Suppressor macrophage treated with lipopolysaccharide for 4 hours (primary cell): ENCODE measurements around the gene ADCY2.
"Not testable (repeated sequence)": the region's sequence is repeated elsewhere in the genome, so short reads cannot be mapped to it uniquely, and the experiment has no call there.

Source experiments
- DNase-seq: peaks from one replicate; pipeline ENCODE4 v3.0.0-alpha.2; 2020

Gene ADCY2

GRCh38 chr5:7396713-7397454 lies 946 bp downstream of the ADCY2 start:
- no peak for DNase-seq

DNA sequence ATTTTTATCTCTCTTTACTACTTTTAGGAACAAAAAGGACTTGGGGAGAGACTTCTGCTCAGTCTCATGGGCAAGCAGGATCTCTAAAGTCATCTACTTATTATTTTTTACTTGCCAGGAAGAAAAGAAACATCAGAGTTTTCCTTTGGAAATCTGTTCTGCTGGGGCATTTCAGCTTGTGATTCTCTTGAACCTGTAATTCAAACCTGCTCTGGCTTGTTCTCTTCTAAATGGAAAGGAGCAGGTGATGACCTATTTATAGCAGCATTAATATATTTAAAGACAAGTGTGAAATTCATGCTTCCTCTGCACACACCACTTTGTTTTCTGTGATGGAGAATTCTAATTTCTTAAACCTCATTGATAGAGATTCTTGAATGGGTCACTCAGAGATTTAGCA lies 2.0 kb downstream of the ADCY2 start:
- DNase-seq = no peak

- no peak for DNase-seq
Measured at GRCh38 chr5:7398596-7399280, 2.8 kb downstream of the ADCY2 start.

DNA sequence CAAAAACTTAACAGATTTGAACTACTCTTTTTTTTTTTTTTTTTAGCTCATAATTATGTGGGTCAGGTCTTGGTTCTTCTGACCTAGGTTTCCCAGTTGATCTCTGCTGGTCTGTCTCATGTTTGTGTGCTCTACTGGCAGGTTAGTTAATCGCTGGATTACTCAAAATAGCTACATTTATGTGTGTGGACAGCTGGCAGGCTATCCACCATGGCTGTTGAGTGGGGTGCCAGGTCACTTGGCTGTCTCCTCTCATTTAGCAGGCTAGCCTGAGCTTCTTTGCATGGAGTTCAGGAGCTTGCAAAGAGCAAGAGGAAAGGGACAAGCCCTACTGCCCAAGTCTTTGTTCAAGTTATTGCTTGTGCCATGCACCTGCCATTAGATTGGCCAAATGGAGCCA lies 9.3 kb downstream of the ADCY2 start:
- no peak for DNase-seq

GRCh38 chr5:7410936-7411511 lies 15.1 kb downstream of the ADCY2 start:
- DNase-seq = no peak

DNA sequence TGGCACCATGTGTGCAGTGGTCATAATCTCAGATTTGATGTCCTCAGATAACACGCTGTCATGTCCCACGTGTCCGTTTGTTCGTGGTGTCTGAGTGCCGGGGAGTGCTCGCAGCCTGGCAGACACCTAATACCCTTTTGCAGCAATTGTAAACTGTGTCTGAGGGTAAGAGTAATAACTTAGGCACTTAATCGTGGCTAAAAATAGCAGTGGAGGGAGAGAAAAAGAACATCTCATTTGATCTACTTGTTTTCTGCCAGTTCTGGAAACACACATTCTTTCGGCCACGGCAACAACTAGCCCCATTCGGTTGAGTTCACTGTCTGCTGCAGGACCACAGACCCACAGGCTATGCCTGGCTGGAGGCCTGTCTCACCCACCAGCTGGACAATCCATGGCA lies 16.5 kb downstream of the ADCY2 start:
- DNase-seq = no peak

DNA sequence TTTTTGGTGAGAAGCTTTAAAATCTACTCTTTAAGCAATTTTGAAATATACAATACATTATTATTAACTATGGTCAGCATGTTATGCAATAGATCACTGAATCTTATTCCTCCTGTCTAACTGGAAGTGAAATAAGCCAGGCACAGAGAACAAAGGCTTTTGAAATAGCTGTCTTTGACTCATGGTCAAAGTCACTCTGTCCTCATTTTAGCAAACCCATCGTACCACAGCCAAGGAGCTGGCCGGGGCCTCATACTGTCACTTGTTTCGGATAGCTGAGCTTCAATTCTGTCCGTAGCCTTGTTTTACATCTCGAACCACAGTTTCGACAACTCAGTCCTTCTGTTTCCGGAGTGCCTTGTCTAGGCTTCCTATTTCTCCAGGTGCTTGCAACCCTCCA lies 19.2 kb downstream of the ADCY2 start:
- peak; percentile 8 for DNase-seq

- no peak for DNase-seq
Measured at GRCh38 chr5:7415587-7416535, 19.9 kb downstream of the ADCY2 start.

DNA sequence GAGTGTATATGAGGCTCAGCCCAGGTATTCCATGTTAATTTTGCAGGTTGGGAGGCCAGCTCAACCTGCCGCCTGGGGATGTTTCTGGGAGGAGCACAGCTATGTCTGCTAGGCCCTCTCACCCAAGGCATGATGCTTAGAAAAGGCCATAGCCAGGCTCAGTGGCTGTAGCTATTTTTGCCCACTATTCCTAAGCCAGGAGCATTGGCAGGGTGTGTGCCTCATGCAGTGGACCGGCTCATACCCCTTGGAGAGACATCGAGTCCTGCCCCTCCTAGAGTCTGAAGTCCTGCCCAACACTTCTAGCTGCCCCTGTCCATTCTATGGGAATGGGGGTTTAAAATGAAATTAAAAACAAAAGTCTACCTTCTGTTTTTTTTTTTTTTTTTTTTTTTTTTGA lies 22.3 kb downstream of the ADCY2 start:
- no peak for DNase-seq

GRCh38 chr5:7419367-7419766 lies 23.4 kb downstream of the ADCY2 start:
- DNase-seq = no peak

GRCh38 chr5:7419846-7420245 lies 23.9 kb downstream of the ADCY2 start:
- DNase-seq = no peak

GRCh38 chr5:7420510-7421280 lies 24.8 kb downstream of the ADCY2 start:
- no peak for DNase-seq

- DNase-seq = no peak
Measured at GRCh38 chr5:7422316-7423106, 26.6 kb downstream of the ADCY2 start.

GRCh38 chr5:7423231-7423630 lies 27.3 kb downstream of the ADCY2 start:
- DNase-seq = not testable (repeated sequence)

DNA sequence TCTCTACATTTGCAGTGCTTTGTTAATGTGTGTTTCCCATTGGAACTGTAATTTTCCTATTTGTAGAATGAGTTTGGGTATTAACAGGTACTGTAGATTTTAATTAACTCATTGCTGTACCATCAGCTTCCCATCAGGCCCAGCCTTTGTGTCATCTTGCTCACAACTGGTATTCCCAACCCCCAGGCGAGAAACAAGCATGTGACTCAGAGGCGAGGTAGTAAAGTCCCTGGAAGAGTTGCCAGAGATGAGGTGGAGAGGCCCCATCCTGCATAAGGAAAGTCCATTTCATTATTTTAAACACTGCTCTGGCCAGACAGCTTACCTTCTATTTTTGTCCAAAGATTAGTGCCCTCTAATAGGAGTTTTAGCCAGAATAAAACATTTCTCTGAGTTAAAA lies 29.9 kb downstream of the ADCY2 start:
- DNase-seq = no peak

- no peak for DNase-seq
Measured at GRCh38 chr5:7426284-7426683, 30.3 kb downstream of the ADCY2 start.

- DNase-seq = no peak
Measured at GRCh38 chr5:7434914-7435313, 39.0 kb downstream of the ADCY2 start.

GRCh38 chr5:7435503-7435902 lies 39.6 kb downstream of the ADCY2 start:
- no peak for DNase-seq

DNA sequence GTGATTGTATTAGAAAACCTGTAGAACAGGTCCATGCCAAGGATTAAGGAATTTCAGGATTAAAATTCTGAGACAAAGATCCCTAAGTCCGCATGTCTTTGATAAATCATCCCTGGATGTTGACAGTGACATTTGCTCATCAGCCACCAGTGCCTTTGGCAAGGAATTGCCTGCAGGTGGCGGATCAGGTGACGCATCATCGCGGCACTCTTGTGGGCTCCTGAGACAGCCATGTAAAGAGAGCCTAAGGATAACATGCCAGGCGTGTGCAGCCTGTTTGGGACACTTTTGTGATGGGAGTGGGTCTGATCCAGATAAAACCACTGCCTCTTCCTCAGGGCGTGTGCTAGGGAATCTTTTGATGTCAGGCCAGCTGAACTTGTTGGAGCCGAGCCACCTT lies 40.6 kb downstream of the ADCY2 start:
- DNase-seq = no peak

DNA sequence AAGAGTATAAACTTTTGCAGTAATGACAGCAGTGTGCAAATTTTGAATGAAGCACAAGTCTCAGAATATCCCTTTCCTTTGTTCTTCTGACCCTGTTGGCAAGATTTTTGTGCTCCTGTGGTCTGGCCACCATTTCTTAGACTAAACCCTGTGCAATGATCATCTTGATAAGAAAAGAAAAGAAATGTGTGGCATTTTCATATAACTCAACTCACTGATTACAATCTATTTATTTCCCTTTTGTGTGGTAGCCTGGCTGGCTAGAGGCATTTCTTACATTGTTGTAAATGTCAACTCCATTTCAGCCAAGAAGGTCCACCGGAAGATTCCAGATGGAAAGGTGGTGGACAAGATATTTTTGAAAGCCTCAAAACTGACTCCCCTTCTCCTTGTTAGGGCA lies 41.9 kb downstream of the ADCY2 start:
- no peak for DNase-seq

DNA sequence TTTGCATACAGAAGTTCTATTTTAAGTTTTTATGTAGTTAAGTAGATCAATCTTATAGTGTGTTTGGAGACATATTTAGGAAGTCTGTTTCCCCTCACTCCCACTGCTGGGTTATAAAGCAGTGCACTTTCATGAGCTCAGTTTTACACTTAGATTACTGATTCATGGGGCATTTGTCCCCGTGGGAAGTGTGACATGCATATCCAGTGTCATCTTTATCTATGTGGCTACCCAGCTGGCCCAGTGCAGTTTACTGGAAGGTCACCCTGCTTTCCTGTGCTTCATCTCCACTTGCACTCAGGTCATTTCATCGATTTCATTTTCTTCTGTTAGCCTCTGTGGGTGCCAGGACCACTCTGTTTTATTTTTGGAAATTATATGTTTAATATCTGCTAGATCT lies 49.1 kb downstream of the ADCY2 start:
- no peak for DNase-seq

DNA sequence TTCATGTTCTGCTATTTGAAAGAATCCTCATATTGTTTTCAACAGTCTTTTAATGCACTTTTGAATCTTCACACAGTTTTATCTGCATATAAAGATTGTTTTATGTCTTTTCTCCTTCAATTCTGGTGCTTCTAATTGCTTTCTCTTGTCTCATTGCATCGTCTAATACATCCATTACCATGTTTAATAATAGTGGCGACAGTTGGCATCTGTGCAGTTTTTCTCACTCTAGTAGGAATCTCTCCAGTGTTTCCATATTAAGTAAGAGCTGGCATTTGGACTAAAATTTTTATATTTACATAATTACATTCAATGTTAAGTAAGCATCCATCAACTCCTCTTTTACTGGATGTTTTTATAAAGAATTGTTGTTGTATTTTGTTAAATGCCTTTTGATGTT lies 49.9 kb downstream of the ADCY2 start:
- DNase-seq = no peak
